Stimulated activated CD8-positive, alpha-beta memory T cell treated with anti-CD3 and anti-CD28 coated beads, Interleukin-15, amount 100 ng/mL, for 24 hours (primary cell): ENCODE measurements around the gene ODAPH.
"Not testable (repeated sequence)": the region's sequence is repeated elsewhere in the genome, so short reads cannot be mapped to it uniquely, and the experiment has no call there.

Experiments
- DNase-seq: peaks from one replicate; pipeline ENCODE4 v3.0.0-alpha.2; 2020; ENCODE audit warnings: low read depth

ODAPH gene

GRCh38 chr4:75555294-75556164 lies at the start of gene ODAPH:
TSS of gene ODAPH (plus strand) at chr4:75556066. CDS start at chr4:75556083, 17 bp downstream.
- no peak for DNase-seq

- DNase-seq: not testable (repeated sequence)
These were observed 46.3 kb upstream of the ODAPH start for GRCh38 chr4:75509592-75509991.

- no peak for DNase-seq
These were observed 44.0 kb upstream of the ODAPH start for GRCh38 chr4:75511841-75512240.

GRCh38 chr4:75512386-75513211 lies 43.3 kb upstream of the ODAPH start:
- no peak for DNase-seq

GRCh38 chr4:75513526-75514130 lies 42.2 kb upstream of the ODAPH start:
- no peak for DNase-seq

GRCh38 chr4:75514131-75514948 lies 41.5 kb upstream of the ODAPH start, which contains the start of the genes RCHY1 and THAP6:
TSS of gene RCHY1 (minus strand) at chr4:75514403. CDS start at chr4:75514286, 117 bp downstream.
TSS of gene THAP6 (plus strand) at chr4:75514473. CDS start at chr4:75515453, 980 bp downstream.
- DNase-seq: peak; percentile 81

- DNase-seq: no peak
These were observed 40.8 kb upstream of the ODAPH start for GRCh38 chr4:75514949-75515612.

- DNase-seq: no peak
These were observed 39.7 kb upstream of the ODAPH start for GRCh38 chr4:75516144-75516543.

GRCh38 chr4:75519452-75519851 lies 36.4 kb upstream of the ODAPH start:
- DNase-seq: not testable (repeated sequence)

GRCh38 chr4:75525086-75525485 lies 30.8 kb upstream of the ODAPH start:
- no peak for DNase-seq

- DNase-seq: no peak
These were observed 30.0 kb upstream of the ODAPH start for GRCh38 chr4:75525910-75526309.

GRCh38 chr4:75527482-75527881 lies 28.4 kb upstream of the ODAPH start:
- no peak for DNase-seq

- DNase-seq: no peak
These were observed 25.1 kb upstream of the ODAPH start for GRCh38 chr4:75530556-75531322.

- not testable (repeated sequence) for DNase-seq
These were observed 24.2 kb upstream of the ODAPH start for GRCh38 chr4:75531536-75532143.

GRCh38 chr4:75533339-75533887 lies 22.5 kb upstream of the ODAPH start:
- DNase-seq: not testable (repeated sequence)

- DNase-seq: not testable (repeated sequence)
These were observed 21.9 kb upstream of the ODAPH start for GRCh38 chr4:75533926-75534325.

GRCh38 chr4:75537308-75537707 lies 18.6 kb upstream of the ODAPH start:
- DNase-seq: not testable (repeated sequence)

GRCh38 chr4:75542824-75543223 lies 13.0 kb upstream of the ODAPH start:
- DNase-seq: no peak

GRCh38 chr4:75544220-75544619 lies 11.6 kb upstream of the ODAPH start:
- not testable (repeated sequence) for DNase-seq
